ENCODE results near the gene IBA57. TPM values are rescaled to one million over a fixed set of nuclear protein-coding genes. Genes with fewer than 3 reads are reported as not detected.

The IBA57 gene
- total and polyA plus RNA-seq, 11 donors: 4.8 to 18.6 (median 11.8) TPM

DNA sequence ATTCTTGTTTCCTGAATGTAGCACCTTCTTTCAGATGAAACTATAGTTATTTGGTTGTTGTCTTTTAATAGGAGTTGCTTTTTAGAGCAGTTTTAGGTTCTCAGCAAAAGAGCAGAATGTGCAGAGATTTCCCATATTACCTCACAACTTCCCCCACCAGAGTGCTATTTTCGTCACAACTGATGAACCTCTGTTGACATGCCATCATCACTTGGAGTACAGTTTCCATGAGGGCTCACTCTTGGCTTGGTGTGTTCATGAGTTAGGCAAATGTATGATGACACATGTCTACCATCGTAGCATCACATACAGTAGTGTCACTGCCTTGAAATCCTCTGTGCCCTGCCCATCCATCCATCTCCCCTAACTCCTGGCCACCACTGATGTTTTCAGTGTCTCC lies 3.7 kb downstream of the IBA57 start:
- Histone ChIP-seq H3K4me3 (no peak overlapping the region), H3K27ac (no peak overlapping the region), H3K4me1 (peaks cover 0 to 26% (median 16%) of the 10 kb centered on the region in 12 donors), H3K9me3 (no peaks in the 10 kb centered on the region), H3K36me3 (peaks cover 0 to 4% (median 0%) of the 10 kb centered on the region in 9 donors), H3K27me3 (no peaks in the 10 kb centered on the region)
- TF ChIP-seq POLR2A (IDR thresholded peaks at IDR 0.05): no peak
- TF ChIP-seq, protein P1, sequence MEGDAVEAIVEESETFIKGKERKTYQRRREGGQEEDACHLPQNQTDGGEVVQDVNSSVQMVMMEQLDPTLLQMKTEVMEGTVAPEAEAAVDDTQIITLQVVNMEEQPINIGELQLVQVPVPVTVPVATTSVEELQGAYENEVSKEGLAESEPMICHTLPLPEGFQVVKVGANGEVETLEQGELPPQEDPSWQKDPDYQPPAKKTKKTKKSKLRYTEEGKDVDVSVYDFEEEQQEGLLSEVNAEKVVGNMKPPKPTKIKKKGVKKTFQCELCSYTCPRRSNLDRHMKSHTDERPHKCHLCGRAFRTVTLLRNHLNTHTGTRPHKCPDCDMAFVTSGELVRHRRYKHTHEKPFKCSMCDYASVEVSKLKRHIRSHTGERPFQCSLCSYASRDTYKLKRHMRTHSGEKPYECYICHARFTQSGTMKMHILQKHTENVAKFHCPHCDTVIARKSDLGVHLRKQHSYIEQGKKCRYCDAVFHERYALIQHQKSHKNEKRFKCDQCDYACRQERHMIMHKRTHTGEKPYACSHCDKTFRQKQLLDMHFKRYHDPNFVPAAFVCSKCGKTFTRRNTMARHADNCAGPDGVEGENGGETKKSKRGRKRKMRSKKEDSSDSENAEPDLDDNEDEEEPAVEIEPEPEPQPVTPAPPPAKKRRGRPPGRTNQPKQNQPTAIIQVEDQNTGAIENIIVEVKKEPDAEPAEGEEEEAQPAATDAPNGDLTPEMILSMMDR (IDR thresholded peaks at IDR 0.05): no peak
- WGBS, 4 donors: 64 to 70% (median 67%) methylated on average over 2 of the region's 2 CpGs
- DNase-seq (no peak), ATAC-seq (no peak)
- intact Hi-C loops (cut with DNase I): loop anchor here in 7 of 10 donors (5.0 kb wide), 3 partner anchors 37 to 62 kb away; partner anchors contain the start of genes OBSCN (in 3 of the 7) and MRPL55 (in 1 of the 7)

DNA sequence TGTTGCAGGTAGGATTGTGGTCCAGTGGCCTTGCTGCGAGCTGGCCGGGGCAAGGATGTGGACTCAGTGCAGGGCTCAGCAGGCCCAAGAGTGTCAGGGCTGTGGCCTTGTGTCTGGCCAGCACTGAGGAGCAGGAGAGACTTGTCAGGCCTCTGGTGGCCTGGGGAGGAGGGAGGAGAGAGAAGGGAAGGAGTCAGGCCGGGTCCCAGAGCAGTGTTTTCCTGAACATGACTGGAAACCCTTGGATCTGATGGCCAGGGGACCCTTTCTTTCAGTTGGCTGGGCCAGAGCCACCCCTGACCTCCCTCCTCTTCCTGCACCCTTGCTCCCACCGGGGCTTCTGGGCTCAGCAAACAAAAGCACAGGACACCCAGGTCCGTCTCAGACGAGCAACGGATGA lies 5.1 kb downstream of the IBA57 start:
- WGBS, 4 donors: 88 to 89% (median 88%) methylated on average over 7 of the region's 7 CpGs
- Histone ChIP-seq H3K4me1 (peaks cover 0 to 28% (median 9%) of the 10 kb centered on the region in 12 donors), H3K36me3 (peaks cover 0 to 14% (median 6%) of the 10 kb centered on the region in 9 donors), H3K27me3 (no peaks in the 10 kb centered on the region), H3K4me3 (no peak overlapping the region), H3K9me3 (no peaks in the 10 kb centered on the region), H3K27ac (no peak overlapping the region)
- intact Hi-C loops (cut with DNase I): loop anchor here in 1 of 10 donors (10.0 kb wide), 1 partner anchor 46 kb away; no protein-coding TSS in a partner anchor
- no peak for ATAC-seq
- TF ChIP-seq POLR2A (IDR thresholded peaks at IDR 0.05): no peak
- TF ChIP-seq, protein P1 (IDR thresholded peaks at IDR 0.05): no peak
- DNase-seq: no peak

DNA sequence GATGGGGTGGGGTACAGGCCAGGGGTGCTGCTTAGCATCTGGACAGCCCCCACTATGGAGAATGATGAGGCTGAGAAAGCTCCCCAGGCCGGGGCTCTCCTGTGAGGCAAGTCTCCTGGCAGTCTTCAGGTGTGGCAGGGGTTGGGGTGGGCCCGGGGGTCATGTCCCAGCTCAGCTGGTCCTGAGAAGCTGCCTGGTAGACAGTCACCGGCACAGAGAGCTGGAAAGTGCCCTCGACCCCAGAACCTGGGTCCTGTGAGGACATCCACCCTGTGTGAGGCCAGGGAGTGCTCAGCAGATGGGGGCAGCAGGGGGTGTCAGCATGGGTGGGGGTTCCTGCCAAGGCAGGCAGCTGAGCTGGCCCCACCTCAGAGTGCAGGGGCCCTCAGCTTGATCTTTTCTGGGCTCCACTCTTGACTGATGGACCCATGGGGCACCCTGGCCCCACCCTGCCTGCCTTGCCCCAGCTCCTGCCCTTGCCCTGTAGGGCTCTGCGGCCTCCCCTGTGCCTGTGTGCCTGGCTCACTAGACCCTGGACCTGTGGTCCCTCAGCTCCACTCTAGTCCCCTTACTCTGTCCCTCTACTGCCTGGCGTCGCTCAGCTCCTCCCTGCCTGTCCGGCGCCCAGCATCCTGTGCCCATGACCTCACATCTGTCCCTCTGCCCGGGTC lies 5.8 kb downstream of the IBA57 start:
- Histone ChIP-seq H3K4me3 (no peak overlapping the region), H3K27me3 (no peaks in the 10 kb centered on the region), H3K27ac (no peak overlapping the region), H3K4me1 (peaks cover 0 to 33% (median 9%) of the 10 kb centered on the region in 12 donors), H3K36me3 (peaks cover 0 to 19% (median 6%) of the 10 kb centered on the region in 9 donors), H3K9me3 (no peaks in the 10 kb centered on the region)
- DNase-seq (no peak), ATAC-seq (no peak)
- intact Hi-C loops (cut with DNase I): loop anchor here in 1 of 10 donors (10.0 kb wide), 1 partner anchor 47 kb away; no protein-coding TSS in a partner anchor
- TF ChIP-seq, protein P1 (IDR thresholded peaks at IDR 0.05): no peak
- WGBS, 4 donors: 75 to 86% (median 77%) methylated on average over 6 to 10 of the region's 10 CpGs
